Measurements from ENCODE around the gene ALDH3B2.
"Not testable (repeated sequence)": the region's sequence is repeated elsewhere in the genome, so short reads cannot be mapped to it uniquely, and the experiment has no call there.

ALDH3B2 gene

GRCh38 chr11:67682126-67683034 is 8.0 kb upstream of the ALDH3B2 start:
- FAIRE-seq, result not testable (repeated sequence)

DNA sequence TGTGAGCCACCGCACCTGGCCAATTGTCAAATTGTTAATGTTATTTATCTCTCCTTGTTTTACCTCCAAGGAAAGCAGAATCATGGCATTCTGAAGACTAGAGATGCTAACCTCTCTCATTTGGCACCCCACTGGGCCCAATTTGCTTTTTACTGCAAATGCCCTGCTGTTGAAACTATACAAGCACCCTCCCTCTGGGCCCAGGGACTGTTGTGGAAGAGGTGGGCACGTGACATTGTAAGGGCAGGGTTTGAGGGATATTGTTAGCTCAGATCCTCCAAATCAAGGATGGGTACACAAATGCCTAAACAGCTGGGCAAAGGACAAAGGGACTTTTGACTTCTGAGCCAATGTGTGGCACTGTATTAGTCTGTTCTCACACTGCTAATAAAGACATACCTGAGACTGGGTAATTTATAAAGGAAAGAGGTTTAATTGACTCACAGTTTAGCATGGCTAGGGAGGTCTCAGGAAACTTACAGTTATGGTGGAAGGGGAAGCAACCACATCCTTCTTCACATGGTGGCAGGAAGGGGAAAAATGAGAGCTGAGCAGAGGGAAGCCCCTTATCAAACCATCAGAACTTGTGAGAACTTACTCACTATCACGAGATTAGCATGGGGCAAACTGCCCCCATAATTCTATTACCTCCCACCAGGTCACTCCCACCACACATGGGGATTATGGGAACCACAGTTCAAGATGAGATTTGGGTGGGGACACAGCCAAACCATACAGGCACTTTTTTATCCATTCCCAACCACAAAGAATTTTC is 6.5 kb upstream of the ALDH3B2 start:
- FAIRE-seq, result no peak

DNA sequence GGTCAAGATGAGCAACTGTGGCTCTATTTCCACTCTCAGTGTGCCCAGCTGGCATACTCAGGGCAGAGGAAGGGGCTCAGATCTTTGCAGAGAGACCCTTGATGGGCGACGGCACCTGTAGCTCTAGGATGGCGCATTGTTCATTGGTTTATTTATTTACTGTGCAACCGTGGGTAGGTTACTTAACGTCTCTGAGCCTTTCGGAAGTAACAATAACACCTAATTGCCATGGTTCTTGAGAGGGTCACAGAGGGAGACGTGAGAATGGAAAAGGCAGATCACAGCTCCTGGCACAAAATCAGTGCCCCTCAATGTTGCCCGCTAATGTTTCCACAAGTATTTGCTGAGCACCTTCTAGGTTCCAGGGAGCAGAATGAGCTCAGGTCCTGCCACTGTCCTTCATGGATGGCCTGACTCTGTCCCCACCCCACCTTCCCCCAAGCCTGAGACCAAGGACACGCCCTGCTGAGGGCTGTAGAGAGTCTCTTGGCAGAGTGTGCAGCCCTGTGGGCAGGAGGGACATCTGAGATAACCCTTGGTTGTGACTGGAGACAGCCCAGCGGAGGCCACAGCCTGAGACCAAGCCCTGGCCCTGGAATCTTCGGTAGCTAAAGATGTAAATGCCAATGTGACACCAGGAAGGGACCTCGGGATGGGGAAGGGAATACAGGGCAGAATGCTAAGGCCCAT is 780 bp upstream of the ALDH3B2 start:
- no peak for FAIRE-seq

DNA sequence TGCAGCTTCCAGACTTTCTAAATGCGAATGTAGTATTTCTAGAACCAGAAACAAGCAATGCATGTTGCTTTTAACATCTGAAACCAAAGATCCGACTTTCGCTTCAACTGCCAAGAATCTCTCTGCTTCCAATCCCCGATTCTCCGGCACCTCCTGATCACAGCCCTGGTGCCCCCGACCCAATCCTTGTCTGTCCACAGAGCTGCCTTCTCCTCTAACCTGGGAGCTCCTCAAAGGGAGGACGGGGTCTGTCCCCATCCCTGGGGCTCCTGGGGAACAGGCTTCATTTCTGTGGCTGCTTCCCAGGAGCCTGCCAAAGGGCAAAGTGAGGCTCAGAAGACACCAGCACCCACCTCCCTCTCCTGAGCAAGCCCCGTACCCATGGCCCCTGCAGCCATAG is 521 bp downstream of the ALDH3B2 start:
- no peak for FAIRE-seq

DNA sequence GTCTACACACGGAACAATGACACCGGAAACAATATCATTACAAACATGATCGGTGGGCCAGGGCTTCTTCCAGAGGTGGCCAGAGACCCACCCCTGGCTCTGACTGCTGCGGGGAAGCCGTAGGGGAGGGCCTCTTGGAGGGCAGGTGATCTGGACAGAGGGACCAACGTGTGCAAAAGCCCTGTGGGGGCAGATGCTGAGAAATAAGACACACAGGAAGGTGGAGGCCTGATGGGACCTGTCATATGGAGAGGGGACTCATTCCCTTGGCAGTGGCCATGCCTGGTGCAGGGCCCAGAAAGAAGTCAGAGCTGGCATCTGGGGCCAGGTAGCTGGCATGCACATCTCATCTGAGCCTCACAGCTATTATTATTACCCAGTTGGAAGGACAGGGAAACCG is 1.1 kb downstream of the ALDH3B2 start:
- no peak for FAIRE-seq

DNA sequence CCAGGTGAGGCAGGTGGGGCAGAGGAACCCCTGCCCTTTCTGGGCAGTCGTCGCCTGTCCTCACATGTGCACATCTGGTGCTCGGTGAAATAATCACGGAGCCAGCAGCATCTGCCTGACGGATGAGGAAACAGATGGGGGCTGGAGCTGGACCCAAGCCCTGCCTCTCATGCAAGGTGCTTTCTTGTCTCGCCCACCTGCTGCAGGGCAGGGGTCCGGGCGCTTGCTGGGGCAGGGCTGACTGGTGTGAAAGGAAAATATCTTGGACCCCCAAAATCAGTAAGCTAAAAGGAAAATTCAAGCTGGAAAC is 3.3 kb downstream of the ALDH3B2 start:
- no peak for FAIRE-seq

DNA sequence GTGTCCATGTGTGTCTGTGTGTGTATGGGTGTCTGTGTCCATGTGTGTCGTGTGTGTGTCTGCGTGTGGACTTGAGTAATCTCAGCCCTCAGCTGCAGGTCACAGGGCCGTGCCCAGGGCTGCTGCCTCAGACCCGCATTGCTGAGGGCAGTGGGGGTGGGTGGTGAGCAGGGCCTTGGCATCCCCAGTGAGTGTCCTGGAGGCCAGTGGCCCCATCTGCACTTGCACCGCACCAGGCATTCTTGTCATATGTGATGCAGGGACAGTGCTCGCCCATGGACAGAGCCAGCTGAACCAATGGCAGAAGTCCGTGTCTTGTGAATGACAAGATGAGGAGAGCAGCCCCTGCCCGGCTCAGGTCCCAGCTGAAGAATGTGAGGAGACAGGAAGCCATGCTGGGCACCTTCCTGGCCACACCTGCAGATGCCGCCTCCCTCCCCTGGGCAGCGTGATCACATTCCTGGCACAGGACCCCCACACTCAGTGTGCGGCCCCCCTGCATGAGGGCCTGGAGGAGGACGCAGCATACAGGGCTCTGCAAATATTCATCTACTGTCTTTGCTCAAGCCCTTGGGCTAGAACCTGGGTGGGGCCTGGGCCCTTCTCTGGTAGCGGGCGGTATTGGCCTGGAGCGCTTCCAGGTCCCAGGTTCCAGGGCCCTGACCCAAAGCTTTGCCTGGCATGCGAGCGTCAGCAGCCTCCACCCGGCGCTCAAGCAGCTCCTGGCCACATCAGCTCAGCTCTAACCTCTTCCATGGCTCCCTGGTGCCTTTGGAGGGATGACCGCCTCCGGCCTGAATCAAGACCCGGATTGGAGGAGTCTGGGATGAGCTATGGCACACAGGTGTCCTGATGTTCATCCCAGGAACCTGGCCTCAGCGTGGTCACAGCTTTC is 3.9 kb downstream of the ALDH3B2 start:
- no peak for FAIRE-seq

DNA sequence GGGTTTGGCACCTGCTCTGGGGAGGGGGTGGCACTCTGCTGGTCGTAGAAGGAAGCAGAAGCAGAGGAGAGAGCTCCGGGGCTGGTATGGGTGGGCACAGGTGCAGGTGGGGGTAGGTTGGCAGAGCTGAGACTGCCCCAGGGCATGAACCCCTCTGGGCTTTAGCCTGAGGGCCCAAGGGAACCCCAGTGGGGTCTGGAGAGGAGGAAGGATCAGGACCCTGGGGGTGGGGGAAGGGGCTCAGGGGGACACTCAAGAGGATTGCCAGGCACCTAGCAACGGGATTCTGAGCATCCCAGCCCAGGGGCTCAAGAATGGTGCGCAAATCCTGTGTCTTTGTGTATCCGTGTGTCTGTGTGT is 6.3 kb downstream of the ALDH3B2 start:
- FAIRE-seq, result no peak

GRCh38 chr11:67667490-67668191 is 6.8 kb downstream of the ALDH3B2 start:
- FAIRE-seq, result no peak

GRCh38 chr11:67666676-67667489 is 7.5 kb downstream of the ALDH3B2 start:
- no peak for FAIRE-seq

GRCh38 chr11:67666303-67666645 is 8.1 kb downstream of the ALDH3B2 start:
- no peak for FAIRE-seq

GRCh38 chr11:67665541-67666302 is 8.7 kb downstream of the ALDH3B2 start:
- FAIRE-seq, result no peak

- no peak for FAIRE-seq
Observed at GRCh38 chr11:67664696-67665540, 9.5 kb downstream of the ALDH3B2 start.

DNA sequence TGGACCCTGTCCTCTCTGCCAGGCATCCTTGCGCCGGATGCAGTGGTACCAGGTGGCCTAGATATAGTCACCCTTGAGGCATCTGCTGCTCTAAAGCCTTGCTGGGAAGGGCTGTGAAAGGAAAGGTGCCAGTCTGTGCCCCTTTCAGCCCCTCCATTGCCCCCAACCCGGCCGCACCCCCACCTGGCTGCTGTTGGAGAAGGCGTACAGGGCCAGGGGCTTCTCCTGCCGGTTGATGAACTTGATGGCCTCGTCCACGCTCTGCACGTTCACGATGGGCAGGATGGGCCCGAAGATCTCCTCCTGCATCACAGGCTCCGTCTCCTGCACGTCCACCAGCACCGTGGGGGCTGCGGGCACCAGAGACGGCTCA is 10.2 kb downstream of the ALDH3B2 start:
- FAIRE-seq, result no peak

- FAIRE-seq, result no peak
Observed at GRCh38 chr11:67663532-67664212, 10.8 kb downstream of the ALDH3B2 start.

- no peak for FAIRE-seq
Observed at GRCh38 chr11:67662835-67663531, 11.4 kb downstream of the ALDH3B2 start.

DNA sequence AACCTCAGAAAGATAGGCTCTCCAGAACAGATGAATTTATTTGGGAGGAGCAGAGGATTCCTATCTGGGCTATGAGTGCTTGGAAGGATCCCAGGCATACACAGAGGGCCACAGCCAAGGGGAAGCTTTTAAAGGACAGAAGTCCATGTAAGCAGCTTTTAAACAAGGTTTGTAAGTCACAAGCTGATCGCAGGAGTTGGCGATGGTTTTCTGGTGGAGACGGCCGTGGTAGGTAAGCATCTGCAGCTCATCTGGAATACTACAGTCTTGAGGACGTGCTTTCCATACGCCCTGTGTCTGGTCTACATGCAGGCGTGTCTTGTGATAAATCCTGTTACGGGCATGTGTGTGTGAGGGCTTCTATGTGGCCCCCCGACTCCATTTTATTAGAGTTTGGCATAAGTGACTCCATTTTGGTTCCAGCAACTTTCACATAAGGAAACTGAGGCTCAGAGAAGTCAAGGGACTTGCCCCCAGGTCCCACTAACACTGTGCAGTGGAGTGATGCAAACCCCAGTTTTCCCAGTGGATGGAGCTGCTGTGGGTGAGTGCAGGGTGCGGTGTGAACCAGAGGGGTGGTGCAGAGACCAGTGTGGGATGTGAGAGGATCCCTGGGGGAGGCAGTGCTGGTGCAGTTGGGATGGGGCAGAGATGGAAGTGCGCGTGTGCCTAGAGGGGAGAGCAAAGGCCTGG is 12.1 kb downstream of the ALDH3B2 start:
- FAIRE-seq, result no peak

Data from colon (tissue), 2 donors.